BE2C (cell line): ENCODE measurements around the gene RXRA.

Source experiments
- DNase-seq: peaks from one replicate; pipeline ENCODE4 v3.0.0-alpha.2; 2020
- H3K27me3 ChIP-seq: fragments of 250-450 bp; sonication (Bioruptor Pico); 2 replicates; pipeline ENCODE4 v1.5.1; 2020; ENCODE audit warnings: mild to moderate bottlenecking
- H3K36me3 ChIP-seq: fragments of 250-450 bp; sonication (Bioruptor Pico); 2 replicates; pipeline ENCODE4 v1.5.1; 2020; ENCODE audit warnings: mild to moderate bottlenecking
- H3K4me1 ChIP-seq: fragments of 250-450 bp; sonication (Bioruptor Pico); 2 replicates; pipeline ENCODE4 v1.5.1; 2020
- H3K4me3 ChIP-seq: 2 replicates; pipeline ENCODE4 v1.5.1; 2011; ENCODE audit warnings: low read depth, low read length
- H3K9me3 ChIP-seq: fragments of 250-450 bp; sonication (Bioruptor Pico); 2 replicates; pipeline ENCODE4 v1.5.1; 2020
- TF ChIP-seq, protein P1 (sequence below): IDR thresholded peaks from 2 replicates; pipeline ENCODE4 v1.5.1; 2012; ENCODE audit warnings: mild to moderate bottlenecking, low read depth, low read length

RXRA gene

GRCh38 chr9:134442486-134443173 lies 116.4 kb downstream of the RXRA start:
- TF ChIP-seq, protein P1, sequence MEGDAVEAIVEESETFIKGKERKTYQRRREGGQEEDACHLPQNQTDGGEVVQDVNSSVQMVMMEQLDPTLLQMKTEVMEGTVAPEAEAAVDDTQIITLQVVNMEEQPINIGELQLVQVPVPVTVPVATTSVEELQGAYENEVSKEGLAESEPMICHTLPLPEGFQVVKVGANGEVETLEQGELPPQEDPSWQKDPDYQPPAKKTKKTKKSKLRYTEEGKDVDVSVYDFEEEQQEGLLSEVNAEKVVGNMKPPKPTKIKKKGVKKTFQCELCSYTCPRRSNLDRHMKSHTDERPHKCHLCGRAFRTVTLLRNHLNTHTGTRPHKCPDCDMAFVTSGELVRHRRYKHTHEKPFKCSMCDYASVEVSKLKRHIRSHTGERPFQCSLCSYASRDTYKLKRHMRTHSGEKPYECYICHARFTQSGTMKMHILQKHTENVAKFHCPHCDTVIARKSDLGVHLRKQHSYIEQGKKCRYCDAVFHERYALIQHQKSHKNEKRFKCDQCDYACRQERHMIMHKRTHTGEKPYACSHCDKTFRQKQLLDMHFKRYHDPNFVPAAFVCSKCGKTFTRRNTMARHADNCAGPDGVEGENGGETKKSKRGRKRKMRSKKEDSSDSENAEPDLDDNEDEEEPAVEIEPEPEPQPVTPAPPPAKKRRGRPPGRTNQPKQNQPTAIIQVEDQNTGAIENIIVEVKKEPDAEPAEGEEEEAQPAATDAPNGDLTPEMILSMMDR: no peak
- Histone ChIP-seq H3K9me3 (no peaks in the 10 kb centered on the region), H3K4me1 (peaks cover 25% of the 10 kb centered on the region), H3K27me3 (no peaks in the 10 kb centered on the region), H3K36me3 (no peaks in the 10 kb centered on the region), H3K4me3 (peak overlapping the region; percentile 45)
- peak; percentile 80 for DNase-seq

- DNase-seq: peak; percentile 90
- Histone ChIP-seq H3K36me3 (no peaks in the 10 kb centered on the region), H3K9me3 (peaks cover under 1% of the 10 kb centered on the region; the same call in 1 of the 2 replicates), H3K4me1 (peaks cover 19% of the 10 kb centered on the region), H3K4me3 (peak overlapping the region; percentile 45), H3K27me3 (no peaks in the 10 kb centered on the region)
- TF ChIP-seq, protein P1: peak; percentile 95
Observed at GRCh38 chr9:134443174-134444037, 117.2 kb downstream of the RXRA start.

- DNase-seq: no peak
- TF ChIP-seq, protein P1: no peak
- no peaks in the 10 kb centered on the region for H3K27me3 ChIP-seq
- H3K9me3 ChIP-seq: peaks cover 4% of the 10 kb centered on the region; the same call in 1 of the 2 replicates
- no peak overlapping the region for H3K4me3 ChIP-seq
- peaks cover 18% of the 10 kb centered on the region for H3K4me1 ChIP-seq
- no peaks in the 10 kb centered on the region for H3K36me3 ChIP-seq
Observed at GRCh38 chr9:134444038-134444315, 117.7 kb downstream of the RXRA start.

- no peak for DNase-seq
Observed at GRCh38 chr9:134445000-134445399, 118.7 kb downstream of the RXRA start.

DNA sequence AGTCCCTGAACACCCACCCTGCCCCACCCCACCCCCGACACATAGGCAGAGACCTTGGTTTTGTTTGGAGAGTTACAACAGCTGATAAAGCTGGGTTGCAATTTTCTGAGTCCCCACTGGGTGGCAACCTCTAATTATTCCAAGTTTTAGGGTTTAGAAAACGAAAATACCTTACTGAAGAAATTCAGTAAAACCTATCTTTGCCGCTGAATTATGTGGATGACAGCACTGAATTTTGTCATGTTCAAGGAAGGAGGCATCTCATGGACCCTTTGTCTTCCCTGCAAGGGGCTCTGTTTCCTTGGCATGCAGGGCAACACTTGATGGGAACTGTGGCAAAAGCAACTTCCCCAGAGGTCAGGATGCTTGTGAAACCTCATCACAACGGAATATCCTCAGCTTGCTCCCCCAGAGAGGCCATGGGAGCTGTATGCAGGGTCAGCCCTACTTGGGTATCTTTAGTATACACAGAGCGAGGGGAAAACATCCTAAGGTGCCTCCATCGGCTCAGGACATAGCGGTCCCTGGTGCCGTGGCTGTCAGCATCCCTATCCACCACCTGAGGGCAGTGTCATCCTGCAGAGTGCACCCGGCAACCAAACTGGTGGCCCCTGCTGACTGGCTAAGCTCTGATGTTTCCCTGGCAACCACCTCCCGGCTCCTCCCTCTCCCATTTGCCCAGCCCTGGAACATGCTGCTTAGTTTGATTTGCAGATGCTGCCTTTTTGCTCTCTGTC lies 123.1 kb downstream of the RXRA start:
- TF ChIP-seq, protein P1: peak; percentile 96

More at GRCh38 chr9:134445000-134445399, 118.7 kb downstream of the RXRA start:
- no peak overlapping the region for H3K4me3 ChIP-seq
- no peaks in the 10 kb centered on the region for H3K27me3 ChIP-seq
- H3K4me1 ChIP-seq: peaks cover 21% of the 10 kb centered on the region
- H3K9me3 ChIP-seq: peaks cover 7% of the 10 kb centered on the region; the same call in 1 of the 2 replicates
- TF ChIP-seq, protein P1: no peak
- H3K36me3 ChIP-seq: no peaks in the 10 kb centered on the region

More for the DNA sequence above, 123.1 kb downstream of the RXRA start:
- no peaks in the 10 kb centered on the region for H3K27me3 ChIP-seq
- H3K9me3 ChIP-seq: peaks cover 7% of the 10 kb centered on the region; the same call in 1 of the 2 replicates
- H3K4me1 ChIP-seq: peaks cover 12% of the 10 kb centered on the region
- H3K36me3 ChIP-seq: no peaks in the 10 kb centered on the region
- no peak overlapping the region for H3K4me3 ChIP-seq
- peak; percentile 95 for DNase-seq
